Stimulated activated memory B cell treated with anti-CD40 and anti-IgM and Interleukin-4, amounts not matched to agents 10 μg/mL and 1 μg/mL and 100 μg/mL, for 72 hours (primary cell): Measurements from ENCODE around the gene NAP1L2.
"Not testable (repeated sequence)": the region's sequence is repeated elsewhere in the genome, so short reads cannot be mapped to it uniquely, and the experiment has no call there.

Experiments used
- ATAC-seq: fragments of 150-1000 bp; cut with Tn5 transposase; 2 replicates; pipeline ENCODE4 v1.10.0; 2021
- H3K27ac Mint-ChIP-seq: one replicate; pipeline ENCODE4 v1.8.0; 2022; ENCODE audit warnings: mild to moderate bottlenecking, mixed read lengths
- H3K27me3 Mint-ChIP-seq: one replicate; pipeline ENCODE4 v1.8.0; 2022; ENCODE audit warnings: mixed read lengths
- H3K36me3 Mint-ChIP-seq: one replicate; pipeline ENCODE4 v1.8.0; 2022; ENCODE audit warnings: mixed read lengths
- H3K4me1 Mint-ChIP-seq: one replicate; pipeline ENCODE4 v1.8.0; 2022; ENCODE audit warnings: mixed read lengths
- H3K4me3 Mint-ChIP-seq: one replicate; pipeline ENCODE4 v1.8.0; 2022; ENCODE audit warnings: mild to moderate bottlenecking, moderate library complexity, mixed read lengths
- H3K9me3 Mint-ChIP-seq: one replicate; pipeline ENCODE4 v1.8.0; 2022; ENCODE audit warnings: mixed read lengths

NAP1L2 gene

GRCh38 chrX:73214426-73215094 lies at the start of gene NAP1L2:
TSS of gene NAP1L2 (minus strand) at chrX:73214851. CDS start at chrX:73214492, 359 bp downstream.
- peak within 1 kb of the TSS; percentile 70 for H3K27ac Mint-ChIP-seq

GRCh38 chrX:73262991-73263390 lies 48.3 kb upstream of the NAP1L2 start:
- ATAC-seq: no peak
- H3K9me3 Mint-ChIP-seq: no peaks in the 10 kb centered on the region
- H3K36me3 Mint-ChIP-seq: no peaks in the 10 kb centered on the region
- no peaks in the 10 kb centered on the region for H3K27me3 Mint-ChIP-seq
- H3K4me3 Mint-ChIP-seq: no peak overlapping the region
- no peak overlapping the region for H3K27ac Mint-ChIP-seq
- no peaks in the 10 kb centered on the region for H3K4me1 Mint-ChIP-seq

More at GRCh38 chrX:73214426-73215094, at the start of gene NAP1L2:
- peak within 1 kb of the TSS; percentile 90 for H3K4me3 Mint-ChIP-seq
- no peaks in the 10 kb centered on the region for H3K36me3 Mint-ChIP-seq
- H3K9me3 Mint-ChIP-seq: no peaks in the 10 kb centered on the region
- ATAC-seq: peak; percentile 80
- H3K27me3 Mint-ChIP-seq: peaks cover 24% of the 10 kb centered on the region
- peaks cover 10% of the 10 kb centered on the region for H3K4me1 Mint-ChIP-seq

- ATAC-seq: no peak
Observed at GRCh38 chrX:73239242-73239641, 24.6 kb upstream of the NAP1L2 start.

GRCh38 chrX:73217621-73218020 lies 3.0 kb upstream of the NAP1L2 start:
- H3K36me3 Mint-ChIP-seq: no peaks in the 10 kb centered on the region
- peaks cover 10% of the 10 kb centered on the region for H3K4me1 Mint-ChIP-seq
- ATAC-seq: no peak
- peaks cover 24% of the 10 kb centered on the region for H3K27me3 Mint-ChIP-seq
- H3K4me3 Mint-ChIP-seq: no peak overlapping the region
- H3K9me3 Mint-ChIP-seq: peaks cover 4% of the 10 kb centered on the region
- no peak overlapping the region for H3K27ac Mint-ChIP-seq

More at GRCh38 chrX:73239242-73239641, 24.6 kb upstream of the NAP1L2 start:
- no peaks in the 10 kb centered on the region for H3K27me3 Mint-ChIP-seq
- H3K27ac Mint-ChIP-seq: no peak overlapping the region
- no peak overlapping the region for H3K4me3 Mint-ChIP-seq
- no peaks in the 10 kb centered on the region for H3K9me3 Mint-ChIP-seq
- H3K36me3 Mint-ChIP-seq: no peaks in the 10 kb centered on the region
- no peaks in the 10 kb centered on the region for H3K4me1 Mint-ChIP-seq

- Mint-ChIP-seq H3K36me3 (no peaks in the 10 kb centered on the region), H3K4me1 (peaks cover 10% of the 10 kb centered on the region), H3K9me3 (no peaks in the 10 kb centered on the region), H3K27me3 (peaks cover 24% of the 10 kb centered on the region), H3K27ac (peak overlapping the region; percentile 70), H3K4me3 (peak overlapping the region; percentile 90)
- no peak for ATAC-seq
Observed at GRCh38 chrX:73215246-73215645, 595 bp upstream of the NAP1L2 start.

GRCh38 chrX:73213734-73214425 lies 771 bp downstream of the NAP1L2 start:
- H3K27me3 Mint-ChIP-seq: peaks cover 24% of the 10 kb centered on the region
- no peaks in the 10 kb centered on the region for H3K36me3 Mint-ChIP-seq
- H3K4me1 Mint-ChIP-seq: peaks cover 10% of the 10 kb centered on the region
- H3K4me3 Mint-ChIP-seq: peak overlapping the region; percentile 90
- H3K9me3 Mint-ChIP-seq: no peaks in the 10 kb centered on the region
- ATAC-seq: no peak
- peak overlapping the region; percentile 70 for H3K27ac Mint-ChIP-seq

GRCh38 chrX:73206366-73206765 lies 8.3 kb downstream of the NAP1L2 start:
- H3K4me3 Mint-ChIP-seq: no peak overlapping the region
- no peak overlapping the region for H3K27ac Mint-ChIP-seq
- H3K4me1 Mint-ChIP-seq: no peaks in the 10 kb centered on the region
- H3K27me3 Mint-ChIP-seq: no peaks in the 10 kb centered on the region
- peaks cover 3% of the 10 kb centered on the region for H3K9me3 Mint-ChIP-seq
- ATAC-seq: no peak
- H3K36me3 Mint-ChIP-seq: no peaks in the 10 kb centered on the region

- Mint-ChIP-seq H3K9me3 (no peaks in the 10 kb centered on the region), H3K4me1 (no peaks in the 10 kb centered on the region), H3K27me3 (no peaks in the 10 kb centered on the region), H3K36me3 (no peaks in the 10 kb centered on the region), H3K4me3 (no peak overlapping the region), H3K27ac (no peak overlapping the region)
- ATAC-seq: no peak
Observed at GRCh38 chrX:73182502-73183114, 32.0 kb downstream of the NAP1L2 start.

- not testable (repeated sequence) for H3K4me3 Mint-ChIP-seq, H3K9me3 Mint-ChIP-seq, H3K27ac Mint-ChIP-seq, H3K4me1 Mint-ChIP-seq, H3K36me3 Mint-ChIP-seq, H3K27me3 Mint-ChIP-seq, ATAC-seq
Observed at GRCh38 chrX:73168945-73169344, 45.7 kb downstream of the NAP1L2 start.
